Stomach (tissue), 9 donors: ENCODE measurements around the gene KIAA1614. TPM values are rescaled to one million over a fixed set of nuclear protein-coding genes. Genes with fewer than 3 reads are reported as not detected.

Experiments
- DNase-seq, 2 donors: peaks; one replicate each; pipeline versions ENCODE4 v3.0.0 to v3.0.0-alpha.2; 2013 to 2019
- H3K27ac ChIP-seq, 5 donors: fragments of 200-600 bp in 4 of 5; sonication (generic) in 4 of 5; one replicate each; pipeline ENCODE4 v1.5.1; 2013 to 2019; ENCODE audit warnings: mild to moderate bottlenecking in 1 of 5, moderate library complexity in 1 of 5
- H3K27me3 ChIP-seq, 3 donors: fragments of 200-600 bp; sonication (generic); one replicate each; pipeline ENCODE4 v1.5.1; 2017 to 2019; ENCODE audit warnings: mixed run types in 1 of 3
- H3K36me3 ChIP-seq, 4 donors: fragments of 200-600 bp; sonication (generic); 1 replicate in 3 of 4; 2 replicates in 1 of 4; pipeline ENCODE4 v1.5.1; 2016 to 2019
- H3K4me1 ChIP-seq, 4 donors: fragments of 200-600 bp; sonication (generic); one replicate each; pipeline ENCODE4 v1.5.1; 2016 to 2019
- H3K4me3 ChIP-seq, 4 donors: fragments of 200-600 bp; sonication (generic) in 3 of 4; one replicate each; pipeline ENCODE4 v1.5.1; 2016 to 2019; ENCODE audit warnings: mild to moderate bottlenecking in 1 of 4
- H3K9me3 ChIP-seq, 4 donors: fragments of 200-600 bp; sonication (generic); one replicate each; pipeline ENCODE4 v1.5.1; 2016 to 2019
- CTCF ChIP-seq, 7 experiments: fragments of 450-650 bp in 4 of 7; fragments of 200-600 bp in 3 of 7; sonication (generic) in 3 of 7; IDR thresholded peaks; one replicate each; pipeline ENCODE4 v1.5.1; 2016 to 2019; ENCODE audit warnings: antibody characterized with exemption in 7 of 7, control low read depth in 2 of 7, mild to moderate bottlenecking in 1 of 7
- EP300 ChIP-seq: sonication (generic); formaldehyde crosslinking; IDR thresholded peaks from one replicate; pipeline ENCODE4 v1.6.1; 2017; ENCODE audit warnings: antibody characterized with exemption
- POLR2A ChIP-seq, 4 donors: fragments of 450-650 bp; IDR thresholded peaks; one replicate each; pipeline ENCODE4 v1.6.1; 2016; ENCODE audit warnings: antibody characterized with exemption in 4 of 4, control low read depth in 2 of 4, mild to moderate bottlenecking in 1 of 4, moderate library complexity in 1 of 4
- POLR2AphosphoS5 ChIP-seq, 3 donors: sonication (generic); formaldehyde crosslinking; IDR thresholded peaks; one replicate each; pipeline ENCODE4 v1.6.1; 2016; ENCODE audit warnings: antibody characterized with exemption in 3 of 3
- WGBS, 5 donors: extraction: QIAGEN DNeasy Blood & Tissue Kit in 3 of 5; methylation state at CpG; one replicate each; pipeline versions ENCODE4 v1.1.5 to v1.1.7; 2013 to 2018; 5-methylcytosine and 5-hydroxymethylcytosine counted together
- intact Hi-C: fragments of 100-400 bp; cut with DNase I; formaldehyde crosslinking; loops from one replicate; pipeline ENCODE4 v1.15.1; 2023; ENCODE audit warnings: low total_unique reads
- polyA plus RNA-seq, 3 donors: library from polyadenylated mRNA; stranded (reverse); fragments of 200-250 nt; gene quantifications; one replicate each; pipeline ENCODE4 v1.2.3, GENCODE V29; 2013
- total RNA-seq, 5 donors: library from RNA; depleted of rRNA; stranded (reverse); fragments of >200 nt; gene quantifications; one replicate each; pipeline versions ENCODE4 v1.1.0 to v1.2.3, GENCODE V29; 2014 to 2016
- donor health status: healthy with polysubstance abuse.
- donor health status: Bipolar disorder and iron deficiency.
- donor health status: healthy.

The KIAA1614 gene
- total and polyA plus RNA-seq, 8 donors = under 0.01 to 6.1 (median 1.8) TPM; not detected in 1

DNA sequence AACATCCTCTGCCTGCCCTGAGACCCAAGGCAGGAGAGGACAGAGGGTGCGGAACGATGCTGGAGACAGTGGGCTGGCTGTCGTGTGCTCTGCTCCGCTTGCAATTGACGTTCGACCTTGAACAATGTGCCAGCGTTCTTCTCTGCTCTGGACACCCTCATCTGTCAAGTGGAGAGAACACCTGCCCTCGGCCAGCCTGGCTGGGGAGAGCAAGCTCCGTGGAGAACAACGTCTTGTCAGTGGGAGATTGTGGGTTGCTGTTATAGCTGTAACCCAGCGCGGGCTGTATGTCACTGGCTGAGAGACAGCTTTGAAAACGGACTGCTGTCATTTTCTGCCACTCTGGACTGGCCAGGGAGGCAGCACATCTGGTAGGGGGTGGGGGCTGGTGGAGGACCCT, 14.7 kb downstream of the KIAA1614 start:
- peaks cover 0 to 18% (median 9%) of the 10 kb centered on the region in 4 donors for H3K36me3 ChIP-seq
- H3K27ac ChIP-seq = peak overlapping the region in 4 of 5 donors; percentile 45 to 80 (median 57)
- 73 to 83% (median 83%) methylated on average over 13 of the region's 13 CpGs for WGBS, 5 donors
- peak in 1 of 2 donors; percentile 50 for DNase-seq
- no peaks in the 10 kb centered on the region for H3K27me3 ChIP-seq
- H3K4me3 ChIP-seq = no peak overlapping the region
- no peaks in the 10 kb centered on the region for H3K9me3 ChIP-seq
- intact Hi-C loops = no loop called here
- peaks cover 13 to 52% (median 26%) of the 10 kb centered on the region in 4 donors for H3K4me1 ChIP-seq
- TF ChIP-seq POLR2AphosphoS5 (IDR thresholded peaks at IDR 0.05) = no peak
- TF ChIP-seq EP300 = no peak
- no peak for TF ChIP-seq POLR2A (IDR thresholded peaks at IDR 0.05)
- no peak for TF ChIP-seq CTCF (IDR thresholded peaks at IDR 0.05)

DNA sequence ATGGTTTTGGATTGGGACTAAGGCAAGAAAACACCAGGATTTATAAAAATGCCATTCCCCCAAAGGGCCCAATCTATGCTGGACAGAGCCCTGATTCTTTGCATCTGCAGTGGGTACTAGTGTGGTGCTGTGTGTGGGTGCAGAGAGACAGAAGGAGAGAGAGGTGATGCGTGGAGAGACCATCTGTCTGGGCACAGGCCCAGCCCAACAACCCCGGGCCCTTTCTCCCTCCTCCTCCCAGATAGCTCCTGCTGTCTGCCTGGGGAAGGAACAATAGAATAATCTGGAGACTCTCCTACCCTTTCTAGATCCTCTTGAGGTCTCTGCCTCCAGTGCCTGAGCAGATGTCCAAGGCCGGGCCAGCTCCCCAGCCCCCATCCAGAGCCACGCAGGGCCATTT, 15.1 kb downstream of the KIAA1614 start:
- TF ChIP-seq CTCF (IDR thresholded peaks at IDR 0.05) (no peak), POLR2A (IDR thresholded peaks at IDR 0.05) (no peak), POLR2AphosphoS5 (IDR thresholded peaks at IDR 0.05) (no peak), EP300 (no peak)
- intact Hi-C loops = no loop called here
- H3K27ac ChIP-seq = peak overlapping the region in 2 of 5 donors; percentile 45 to 80
- DNase-seq = peak in 1 of 2 donors; percentile 57
- peaks cover 13 to 52% (median 26%) of the 10 kb centered on the region in 4 donors for H3K4me1 ChIP-seq
- peaks cover 0 to 19% (median 9%) of the 10 kb centered on the region in 4 donors for H3K36me3 ChIP-seq
- 54 to 78% (median 69%) methylated on average over 4 of the region's 4 CpGs for WGBS, 5 donors
- no peaks in the 10 kb centered on the region for H3K9me3 ChIP-seq
- H3K4me3 ChIP-seq = no peak overlapping the region
- no peaks in the 10 kb centered on the region for H3K27me3 ChIP-seq

DNA sequence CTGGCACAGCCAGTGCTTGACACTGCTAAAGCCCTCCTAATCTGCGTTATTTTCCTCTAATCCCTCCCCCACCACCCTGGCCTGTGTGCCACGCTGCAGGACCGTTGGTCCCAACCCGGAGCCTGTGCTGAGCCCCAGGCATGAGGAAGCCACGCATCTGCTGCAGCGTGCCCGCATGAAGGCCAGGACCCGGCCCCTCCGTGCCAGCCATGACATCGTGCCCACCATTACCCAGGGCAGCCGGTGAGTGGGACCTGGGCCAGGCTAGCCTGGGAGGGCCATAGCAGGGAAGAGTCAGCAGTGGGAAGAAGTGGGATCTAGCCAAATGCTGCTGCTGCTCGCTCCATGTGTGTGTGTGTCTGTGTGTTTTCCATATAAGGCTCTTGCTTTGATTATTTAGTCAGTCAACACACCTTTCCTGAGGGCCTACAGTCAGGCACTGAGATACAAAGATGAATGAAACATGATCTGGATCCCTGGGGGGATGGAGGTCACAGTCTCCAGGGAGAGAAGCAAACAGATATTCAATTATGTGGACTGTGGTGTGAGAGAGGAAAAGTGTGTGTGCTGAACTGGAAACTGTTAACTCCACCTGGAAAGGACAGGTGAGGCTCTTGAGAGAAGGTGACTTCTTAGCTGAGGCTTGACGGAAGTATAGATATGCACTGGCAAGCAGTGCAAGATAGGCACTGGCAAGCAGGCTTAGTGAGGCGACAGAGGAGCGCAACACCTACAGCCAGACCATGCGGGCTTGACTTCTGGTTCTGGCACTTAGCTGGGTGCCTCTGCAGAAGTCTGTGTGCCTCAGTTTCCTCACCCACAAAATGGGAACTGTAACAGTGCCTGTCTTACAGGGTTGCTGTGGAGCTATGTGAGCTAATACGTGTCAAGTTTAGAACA, 15.9 kb downstream of the KIAA1614 start:
- H3K4me1 ChIP-seq = peaks cover 13 to 48% (median 26%) of the 10 kb centered on the region in 4 donors
- TF ChIP-seq POLR2A (IDR thresholded peaks at IDR 0.05) (no peak), EP300 (no peak), CTCF (IDR thresholded peaks at IDR 0.05) (no peak), POLR2AphosphoS5 (IDR thresholded peaks at IDR 0.05) (no peak)
- 67 to 84% (median 83%) methylated on average over 14 to 17 of the region's 17 CpGs for WGBS, 5 donors
- no peaks in the 10 kb centered on the region for H3K9me3 ChIP-seq
- peaks cover 0 to 24% (median 9%) of the 10 kb centered on the region in 4 donors for H3K36me3 ChIP-seq
- intact Hi-C loops = no loop called here
- no peak for DNase-seq
- peak overlapping the region in 1 of 5 donors; percentile 80 for H3K27ac ChIP-seq
- no peaks in the 10 kb centered on the region for H3K27me3 ChIP-seq
- H3K4me3 ChIP-seq = no peak overlapping the region

GRCh38 chr1:180929389-180929788, 16.7 kb downstream of the KIAA1614 start:
- intact Hi-C loops = no loop called here
- H3K4me1 ChIP-seq = peaks cover 13 to 45% (median 26%) of the 10 kb centered on the region in 4 donors
- H3K4me3 ChIP-seq = no peak overlapping the region
- no peak for DNase-seq
- H3K27me3 ChIP-seq = no peaks in the 10 kb centered on the region
- no peak for TF ChIP-seq EP300
- no peak for TF ChIP-seq POLR2AphosphoS5 (IDR thresholded peaks at IDR 0.05)
- TF ChIP-seq CTCF (IDR thresholded peaks at IDR 0.05) = no peak
- no peak for TF ChIP-seq POLR2A (IDR thresholded peaks at IDR 0.05)
- H3K36me3 ChIP-seq = peaks cover 0 to 24% (median 9%) of the 10 kb centered on the region in 4 donors
- 73 to 93% (median 87%) methylated on average over 3 of the region's 3 CpGs; no CpG with 5 or more reads in 1 of the 5 donors for WGBS, 5 donors
- H3K9me3 ChIP-seq = no peaks in the 10 kb centered on the region
- H3K27ac ChIP-seq = peak overlapping the region in 1 of 5 donors; percentile 80
